ENCODE results near the gene PPY.
"Not testable (repeated sequence)": the region's sequence is repeated elsewhere in the genome, so short reads cannot be mapped to it uniquely, and the experiment has no call there.

PPY gene

GRCh38 chr17:43901861-43902589 lies 40.3 kb downstream of the PPY start:
- DNase-seq, result no peak

DNA sequence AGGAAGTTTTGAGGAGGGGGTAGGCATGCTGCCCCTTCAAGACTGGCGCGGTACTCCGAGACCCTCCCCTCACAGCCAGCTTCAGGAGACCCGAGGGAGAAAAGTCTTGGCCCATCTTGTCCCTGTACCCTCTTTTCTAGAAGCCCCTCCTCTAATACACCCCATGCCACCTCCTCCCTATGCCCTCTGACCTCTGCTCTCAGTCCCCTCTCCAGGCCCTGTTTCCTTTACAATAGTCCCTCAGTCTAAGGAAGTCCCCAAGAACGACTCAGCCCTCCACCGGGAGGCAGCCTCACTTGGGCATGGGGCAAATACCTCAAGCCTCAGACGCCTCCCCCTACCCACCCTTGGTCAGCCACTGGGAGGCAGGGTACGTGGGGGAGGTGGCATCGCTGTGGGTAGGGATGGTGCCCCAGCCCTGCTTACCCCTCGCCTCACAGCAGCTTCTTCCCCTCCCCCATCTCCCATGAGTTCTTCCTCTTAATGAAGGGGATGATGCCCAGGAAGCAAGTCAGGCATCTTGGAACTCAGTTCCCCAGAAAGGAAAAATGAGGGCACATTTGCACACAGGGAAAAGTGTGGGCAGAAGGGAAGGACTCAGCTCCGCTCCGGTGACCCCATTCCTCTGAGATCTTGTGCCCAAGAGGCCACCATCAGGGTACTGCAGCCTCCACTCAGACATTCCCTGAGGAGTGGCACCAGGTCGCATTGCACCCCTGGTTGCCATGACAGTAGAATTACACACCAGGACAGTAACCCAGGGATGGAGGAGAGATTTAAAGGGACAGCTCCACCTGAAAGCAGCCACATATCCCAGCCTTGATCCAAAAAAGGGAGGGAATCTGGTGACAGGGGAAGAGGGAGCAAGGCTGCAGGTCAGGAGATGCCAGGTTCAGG lies 41.2 kb downstream of the PPY start:
- no peak for DNase-seq

- peak; percentile 97 for DNase-seq
Observed at GRCh38 chr17:43900183-43900857, 42.0 kb downstream of the PPY start.

DNA sequence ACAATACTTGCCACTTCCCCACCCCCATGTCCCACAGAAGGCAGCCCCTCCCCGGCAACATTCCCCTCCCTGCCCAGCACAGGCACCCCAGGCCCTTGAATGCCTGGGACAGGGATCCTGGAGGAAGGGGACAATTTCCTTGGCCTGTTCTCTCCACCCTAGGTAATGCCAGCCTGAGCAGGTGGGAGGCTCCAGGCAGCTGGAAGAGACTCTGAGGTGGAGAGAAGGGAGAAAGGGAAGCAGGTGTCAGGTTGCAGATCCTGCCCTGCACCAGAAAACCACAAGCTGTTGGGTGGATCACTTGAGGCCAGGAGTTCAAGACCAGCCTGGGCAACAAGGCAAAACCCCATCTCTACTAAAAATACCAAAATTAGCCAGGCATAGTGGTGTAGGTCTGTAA lies 43.8 kb downstream of the PPY start:
- peak; percentile 57 for DNase-seq

GRCh38 chr17:43897831-43898230 lies 44.4 kb downstream of the PPY start:
- no peak for DNase-seq

- not testable (repeated sequence) for DNase-seq
Observed at GRCh38 chr17:43894494-43894893, 47.8 kb downstream of the PPY start.

DNA sequence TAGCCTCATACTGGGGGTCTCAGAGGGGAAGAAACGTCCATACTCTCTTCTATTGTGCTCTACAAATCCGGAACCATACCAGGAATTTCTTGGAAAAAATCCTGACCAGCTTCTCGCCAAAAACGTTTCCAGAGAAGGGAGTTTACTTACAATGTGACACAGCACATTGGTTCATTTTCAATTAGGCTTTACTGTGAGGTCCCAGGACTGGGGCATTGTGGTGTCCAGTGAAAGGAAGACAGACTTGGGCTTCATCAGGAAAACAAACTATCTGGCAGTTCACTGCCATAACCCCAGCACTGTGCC lies 49.7 kb downstream of the PPY start:
- DNase-seq, result no peak

DNA sequence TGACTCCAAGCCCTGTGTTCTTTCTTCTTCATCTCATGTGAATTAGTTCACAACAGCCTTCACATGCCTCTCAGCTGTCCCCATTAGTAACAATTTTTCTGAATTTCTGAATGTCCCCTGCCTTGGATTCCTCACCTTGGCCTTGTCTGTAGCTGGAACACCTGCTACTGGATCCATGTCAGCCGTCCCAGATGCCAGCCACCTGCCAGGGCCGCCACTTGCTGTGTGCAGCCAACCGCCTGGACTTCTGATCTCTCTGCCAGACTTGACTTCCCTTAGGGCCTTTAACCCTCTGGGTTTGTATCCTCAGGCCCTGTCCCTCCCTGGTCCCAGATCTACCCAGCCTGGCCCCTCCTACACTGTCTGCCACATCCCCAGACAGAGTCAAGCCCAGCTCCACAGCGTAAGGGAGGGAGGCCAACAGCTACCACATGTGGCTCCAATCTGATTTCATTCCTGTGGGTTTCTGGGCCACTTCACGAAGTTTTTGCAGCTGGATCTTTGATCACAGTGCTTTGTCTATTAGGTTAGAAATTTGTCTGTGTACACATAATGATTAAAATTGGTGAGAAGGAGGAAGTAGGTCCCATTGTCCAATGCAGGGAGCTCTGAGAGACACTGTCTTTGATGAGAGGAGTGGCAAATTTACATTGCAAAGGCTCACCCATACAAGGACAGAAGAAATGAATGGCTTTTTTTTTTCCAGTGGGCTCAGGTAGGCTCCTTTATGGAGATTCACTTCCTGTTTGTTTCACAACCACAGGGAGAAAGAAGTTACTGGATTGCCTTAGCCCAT lies 50.2 kb downstream of the PPY start:
- no peak for DNase-seq

Measured in islet precursor cell (in vitro differentiated cells).